Measurements from ENCODE around the gene SHISA7.
A peak's percentile ranks its signal among the peaks of the same experiment; 100 is the strongest.

Gene SHISA7

GRCh38 chr19:55391191-55391670, 51.9 kb downstream of the SHISA7 start:
- no peak for DNase-seq (ENCODE audit: low read depth in 1 of 2, low spot score in 1 of 2)

- DNase-seq (ENCODE audit: low read depth in 1 of 2, low spot score in 1 of 2) = no peak
Observed at GRCh38 chr19:55390461-55390880, 52.6 kb downstream of the SHISA7 start.

- no peak for DNase-seq (ENCODE audit: low read depth in 1 of 2, low spot score in 1 of 2)
Observed at GRCh38 chr19:55389386-55390317, 53.4 kb downstream of the SHISA7 start.

GRCh38 chr19:55387736-55388497, 55.2 kb downstream of the SHISA7 start:
- DNase-seq (ENCODE audit: low read depth in 1 of 2, low spot score in 1 of 2) = no peak

GRCh38 chr19:55386493-55386971, 56.6 kb downstream of the SHISA7 start:
- no peak for DNase-seq (ENCODE audit: low read depth in 1 of 2, low spot score in 1 of 2)

- DNase-seq (ENCODE audit: low read depth in 1 of 2, low spot score in 1 of 2) = peak; percentile 95 to 97
Observed at GRCh38 chr19:55385724-55386492, 57.2 kb downstream of the SHISA7 start, which contains the start of gene RPL28. Gene RPL28 (plus strand): TSS chr19:55385932. CDS start chr19:55386358, 426 bp downstream.

- DNase-seq (ENCODE audit: low read depth in 1 of 2, low spot score in 1 of 2) = peak; percentile 88 to 93
Observed at GRCh38 chr19:55384920-55385723, 58.0 kb downstream of the SHISA7 start.

GRCh38 chr19:55384131-55384919, 58.8 kb downstream of the SHISA7 start, which contains the start of gene TMEM238:
Gene TMEM238 (minus strand): TSS chr19:55384292. CDS start chr19:55384259, 33 bp downstream.
- DNase-seq (ENCODE audit: low read depth in 1 of 2, low spot score in 1 of 2) = no peak

- peak in 1 of 2 donors; percentile 33 for DNase-seq (ENCODE audit: low read depth in 1 of 2, low spot score in 1 of 2)
Observed at GRCh38 chr19:55383279-55384130, 59.6 kb downstream of the SHISA7 start.

GRCh38 chr19:55382522-55383054, 60.5 kb downstream of the SHISA7 start:
- no peak for DNase-seq (ENCODE audit: low read depth in 1 of 2, low spot score in 1 of 2)

GRCh38 chr19:55382013-55382412, 61.1 kb downstream of the SHISA7 start:
- DNase-seq (ENCODE audit: low read depth in 1 of 2, low spot score in 1 of 2) = no peak

GRCh38 chr19:55379174-55379573, 63.9 kb downstream of the SHISA7 start:
- no peak for DNase-seq (ENCODE audit: low read depth in 1 of 2, low spot score in 1 of 2)

All from stimulated activated CD4-positive, alpha-beta T cell treated with anti-CD3 and anti-CD28 coated beads, Interleukin-15, amount 100 ng/mL, for 1 hour (primary cell).